NB4 (cell line): ENCODE measurements around the gene ARAP3.
A peak's percentile ranks its signal among the peaks of the same experiment; 100 is the strongest.

Experiments
- POLR2A ChIP-seq: IDR thresholded peaks from 2 replicates; pipeline ENCODE4 v1.6.1; 2011; ENCODE audit warnings: mild to moderate bottlenecking; ENCODE audit not compliant: insufficient read length; ENCODE audit errors: extremely low read depth
- TF ChIP-seq, protein P1 (sequence below): IDR thresholded peaks from one replicate; pipeline ENCODE4 v1.5.1; 2012; ENCODE audit warnings: low read depth, low read length

DNA sequence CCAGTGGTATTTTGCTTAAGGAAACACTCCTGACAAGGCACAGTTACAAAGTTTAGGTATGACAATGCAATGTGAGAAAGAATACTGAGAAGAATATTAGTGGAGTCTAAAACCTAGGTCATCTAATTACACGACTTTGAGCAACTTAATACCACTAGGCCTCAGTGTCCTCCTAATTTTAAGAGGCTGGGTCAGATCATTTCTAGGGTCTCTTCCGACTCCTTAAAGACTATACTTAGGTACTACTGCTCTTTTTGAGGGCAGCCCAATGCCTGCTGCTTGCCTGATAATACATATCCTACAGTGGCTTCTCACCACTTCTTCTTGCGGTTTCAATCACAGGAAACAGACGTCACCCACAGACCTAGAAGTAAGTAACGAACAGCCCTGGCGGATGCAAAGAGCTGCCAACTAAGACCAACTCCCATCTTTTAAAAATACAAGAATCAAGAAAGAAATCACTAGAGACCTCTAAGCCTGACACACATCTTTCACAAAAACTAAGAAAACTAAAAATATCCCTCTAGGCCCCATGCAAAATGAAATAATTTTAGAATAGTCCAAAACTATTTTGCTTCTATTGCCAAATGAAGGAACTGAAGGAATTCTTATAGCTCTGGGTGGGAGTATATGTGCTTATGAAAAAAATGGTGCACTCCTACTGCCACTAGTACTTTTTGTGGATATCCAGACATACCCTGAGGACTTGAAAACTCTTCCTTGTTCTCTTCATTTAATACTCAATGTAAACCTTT, 76.3 kb downstream of the ARAP3 start:
- TF ChIP-seq, protein P1, sequence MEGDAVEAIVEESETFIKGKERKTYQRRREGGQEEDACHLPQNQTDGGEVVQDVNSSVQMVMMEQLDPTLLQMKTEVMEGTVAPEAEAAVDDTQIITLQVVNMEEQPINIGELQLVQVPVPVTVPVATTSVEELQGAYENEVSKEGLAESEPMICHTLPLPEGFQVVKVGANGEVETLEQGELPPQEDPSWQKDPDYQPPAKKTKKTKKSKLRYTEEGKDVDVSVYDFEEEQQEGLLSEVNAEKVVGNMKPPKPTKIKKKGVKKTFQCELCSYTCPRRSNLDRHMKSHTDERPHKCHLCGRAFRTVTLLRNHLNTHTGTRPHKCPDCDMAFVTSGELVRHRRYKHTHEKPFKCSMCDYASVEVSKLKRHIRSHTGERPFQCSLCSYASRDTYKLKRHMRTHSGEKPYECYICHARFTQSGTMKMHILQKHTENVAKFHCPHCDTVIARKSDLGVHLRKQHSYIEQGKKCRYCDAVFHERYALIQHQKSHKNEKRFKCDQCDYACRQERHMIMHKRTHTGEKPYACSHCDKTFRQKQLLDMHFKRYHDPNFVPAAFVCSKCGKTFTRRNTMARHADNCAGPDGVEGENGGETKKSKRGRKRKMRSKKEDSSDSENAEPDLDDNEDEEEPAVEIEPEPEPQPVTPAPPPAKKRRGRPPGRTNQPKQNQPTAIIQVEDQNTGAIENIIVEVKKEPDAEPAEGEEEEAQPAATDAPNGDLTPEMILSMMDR, result no peak
- TF ChIP-seq POLR2A, result peak; percentile 41
